Measurements from ENCODE around the gene MAVS. TPM values are rescaled to one million over a fixed set of nuclear protein-coding genes. Genes with fewer than 3 reads are reported as not detected.
"Not testable (repeated sequence)": the region's sequence is repeated elsewhere in the genome, so short reads cannot be mapped to it uniquely, and the experiment has no call there.

The MAVS gene
- total RNA-seq, 4 donors from 2014 or later, result 70.3 to 104 (median 81.8) TPM

- no peak for DNase-seq
- TF ChIP-seq POLR2AphosphoS5 (IDR thresholded peaks at IDR 0.05) (no peak), POLR2A (IDR thresholded peaks at IDR 0.05) (no peak), EP300 (IDR thresholded peaks at IDR 0.05; ENCODE audit: low read depth) (no peak)
- TF ChIP-seq, protein P1, sequence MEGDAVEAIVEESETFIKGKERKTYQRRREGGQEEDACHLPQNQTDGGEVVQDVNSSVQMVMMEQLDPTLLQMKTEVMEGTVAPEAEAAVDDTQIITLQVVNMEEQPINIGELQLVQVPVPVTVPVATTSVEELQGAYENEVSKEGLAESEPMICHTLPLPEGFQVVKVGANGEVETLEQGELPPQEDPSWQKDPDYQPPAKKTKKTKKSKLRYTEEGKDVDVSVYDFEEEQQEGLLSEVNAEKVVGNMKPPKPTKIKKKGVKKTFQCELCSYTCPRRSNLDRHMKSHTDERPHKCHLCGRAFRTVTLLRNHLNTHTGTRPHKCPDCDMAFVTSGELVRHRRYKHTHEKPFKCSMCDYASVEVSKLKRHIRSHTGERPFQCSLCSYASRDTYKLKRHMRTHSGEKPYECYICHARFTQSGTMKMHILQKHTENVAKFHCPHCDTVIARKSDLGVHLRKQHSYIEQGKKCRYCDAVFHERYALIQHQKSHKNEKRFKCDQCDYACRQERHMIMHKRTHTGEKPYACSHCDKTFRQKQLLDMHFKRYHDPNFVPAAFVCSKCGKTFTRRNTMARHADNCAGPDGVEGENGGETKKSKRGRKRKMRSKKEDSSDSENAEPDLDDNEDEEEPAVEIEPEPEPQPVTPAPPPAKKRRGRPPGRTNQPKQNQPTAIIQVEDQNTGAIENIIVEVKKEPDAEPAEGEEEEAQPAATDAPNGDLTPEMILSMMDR (IDR thresholded peaks at IDR 0.05), result no peak
- Histone ChIP-seq H3K27me3 (no peaks in the 10 kb centered on the region), H3K27ac (no peak overlapping the region), H3K36me3 (peaks cover 0 to 12% (median 3%) of the 10 kb centered on the region in 4 donors), H3K9me3 (no peaks in the 10 kb centered on the region), H3K4me1 (peaks cover 11 to 16% (median 13%) of the 10 kb centered on the region in 4 donors), H3K4me3 (no peak overlapping the region)
- in situ Hi-C loops (cut with MboI; ENCODE audit: low pct_ligation_motif_present in 1 of 4, low pct_unique_long_range_greater_than_20kb in 1 of 4, low sequenced_read_pairs in 3 of 4) (no loop called here), intact Hi-C loops (cut with DNase I; ENCODE audit: low total_unique reads) (no loop called here)
- WGBS, 2 donors (ENCODE audit: low coverage in 1 of 2), result 89% methylated on average over 16 of the region's 20 CpGs; no CpG with 5 or more reads in 1 of the 2 donors
Observed at GRCh38 chr20:3823881-3824280, 22.8 kb upstream of the MAVS start.

DNA sequence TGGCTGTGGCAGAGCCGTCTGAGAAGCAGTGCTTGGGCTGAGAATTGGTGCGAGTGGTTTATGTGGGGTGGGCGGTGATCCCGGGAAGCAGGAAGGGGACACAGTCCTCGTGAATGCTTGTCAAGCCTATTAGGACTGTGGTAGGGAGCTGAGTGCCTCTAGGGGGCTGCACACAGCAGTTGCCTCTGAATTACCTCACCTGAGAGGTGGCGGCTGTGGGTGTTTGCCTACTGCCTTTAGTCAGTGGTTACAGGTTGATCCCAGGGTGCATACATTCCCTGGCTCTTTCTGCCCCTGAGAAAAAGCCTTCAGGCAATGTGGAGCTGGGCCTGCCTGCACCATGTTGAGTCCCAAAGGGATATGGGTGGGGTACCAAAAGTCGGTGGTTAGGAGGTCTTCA, 21.1 kb upstream of the MAVS start:
- Histone ChIP-seq H3K9me3 (no peaks in the 10 kb centered on the region), H3K27ac (no peak overlapping the region), H3K4me3 (no peak overlapping the region), H3K27me3 (no peaks in the 10 kb centered on the region), H3K36me3 (peaks cover 0 to 12% (median 3%) of the 10 kb centered on the region in 4 donors), H3K4me1 (peaks cover 4 to 8% (median 7%) of the 10 kb centered on the region in 4 donors)
- intact Hi-C loops (cut with DNase I; ENCODE audit: low total_unique reads) (no loop called here), in situ Hi-C loops (cut with MboI; ENCODE audit: low pct_ligation_motif_present in 1 of 4, low pct_unique_long_range_greater_than_20kb in 1 of 4, low sequenced_read_pairs in 3 of 4) (no loop called here)
- WGBS, 2 donors (ENCODE audit: low coverage in 1 of 2), result 80% methylated on average over 7 of the region's 7 CpGs; no CpG with 5 or more reads in 1 of the 2 donors
- no peak for TF ChIP-seq POLR2AphosphoS5 (IDR thresholded peaks at IDR 0.05)
- TF ChIP-seq EP300 (IDR thresholded peaks at IDR 0.05; ENCODE audit: low read depth), result no peak
- TF ChIP-seq, protein P1 (IDR thresholded peaks at IDR 0.05), result no peak
- no peak for TF ChIP-seq POLR2A (IDR thresholded peaks at IDR 0.05)
- DNase-seq, result no peak

DNA sequence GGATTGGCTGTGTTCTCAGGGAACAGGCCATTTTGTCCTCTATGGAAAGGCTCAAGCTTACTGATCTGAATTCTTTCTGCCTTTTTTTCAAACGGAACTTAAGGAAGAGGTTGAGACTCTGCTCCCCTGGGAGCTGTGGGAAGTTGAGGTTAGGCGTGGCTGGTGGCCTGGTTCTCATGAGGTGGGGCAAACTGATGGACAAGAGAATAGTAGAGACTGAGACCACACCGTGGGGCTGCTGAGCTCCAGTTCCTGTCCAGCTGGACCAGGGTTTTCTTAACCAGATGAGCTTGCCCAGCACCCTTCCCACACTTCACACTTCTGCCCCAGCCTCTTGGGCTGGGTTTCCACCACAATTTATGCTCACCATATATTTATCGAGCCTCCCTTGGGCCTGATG, 20.2 kb upstream of the MAVS start:
- Histone ChIP-seq H3K36me3 (peaks cover 0 to 12% (median 3%) of the 10 kb centered on the region in 4 donors), H3K9me3 (no peaks in the 10 kb centered on the region), H3K27ac (no peak overlapping the region), H3K4me1 (peaks cover 1 to 3% (median 2%) of the 10 kb centered on the region in 4 donors), H3K27me3 (no peaks in the 10 kb centered on the region), H3K4me3 (no peak overlapping the region)
- in situ Hi-C loops (cut with MboI; ENCODE audit: low pct_ligation_motif_present in 1 of 4, low pct_unique_long_range_greater_than_20kb in 1 of 4, low sequenced_read_pairs in 3 of 4), result no loop called here
- intact Hi-C loops (cut with DNase I; ENCODE audit: low total_unique reads), result no loop called here
- TF ChIP-seq POLR2A (IDR thresholded peaks at IDR 0.05) (no peak), EP300 (IDR thresholded peaks at IDR 0.05; ENCODE audit: low read depth) (no peak), POLR2AphosphoS5 (IDR thresholded peaks at IDR 0.05) (no peak)
- TF ChIP-seq, protein P1 (IDR thresholded peaks at IDR 0.05), result no peak
- no peak for DNase-seq
- 79 to 83% methylated on average over 1 to 4 of the region's 4 CpGs for WGBS, 2 donors (ENCODE audit: low coverage in 1 of 2)

- TF ChIP-seq, protein P1 (IDR thresholded peaks at IDR 0.05), result no peak
- TF ChIP-seq POLR2A (IDR thresholded peaks at IDR 0.05) (no peak), EP300 (IDR thresholded peaks at IDR 0.05; ENCODE audit: low read depth) (no peak), POLR2AphosphoS5 (IDR thresholded peaks at IDR 0.05) (no peak)
- intact Hi-C loops (cut with DNase I; ENCODE audit: low total_unique reads), result no loop called here
- Histone ChIP-seq H3K4me1 (no peaks in the 10 kb centered on the region), H3K9me3 (no peaks in the 10 kb centered on the region), H3K36me3 (peaks cover 0 to 6% (median 3%) of the 10 kb centered on the region in 4 donors), H3K27me3 (no peaks in the 10 kb centered on the region), H3K4me3 (no peak overlapping the region), H3K27ac (no peak overlapping the region)
- DNase-seq, result no peak
- in situ Hi-C loops (cut with MboI; ENCODE audit: low pct_ligation_motif_present in 1 of 4, low pct_unique_long_range_greater_than_20kb in 1 of 4, low sequenced_read_pairs in 3 of 4), result no loop called here
- WGBS, 2 donors (ENCODE audit: low coverage in 1 of 2), result 86 to 100% methylated on average over 2 to 3 of the region's 3 CpGs
Observed at GRCh38 chr20:3828798-3829197, 17.8 kb upstream of the MAVS start.

- in situ Hi-C loops (cut with MboI; ENCODE audit: low pct_ligation_motif_present in 1 of 4, low pct_unique_long_range_greater_than_20kb in 1 of 4, low sequenced_read_pairs in 3 of 4); H3K36me3 ChIP-seq; H3K4me1 ChIP-seq; H3K4me3 ChIP-seq; H3K27ac ChIP-seq; intact Hi-C loops (cut with DNase I; ENCODE audit: low total_unique reads); H3K9me3 ChIP-seq; H3K27me3 ChIP-seq; DNase-seq: not testable (repeated sequence)
- WGBS, 2 donors (ENCODE audit: low coverage in 1 of 2), result 80 to 97% methylated on average over 1 to 5 of the region's 5 CpGs
Observed at GRCh38 chr20:3829891-3830290, 16.7 kb upstream of the MAVS start.

Data from transverse colon (tissue), 4 donors.